ENCODE data around the gene GDF9. TPM values are rescaled to one million over a fixed set of nuclear protein-coding genes. Genes with fewer than 3 reads are reported as not detected.
A peak's percentile ranks its signal among the peaks of the same experiment; 100 is the strongest.

The GDF9 gene
- total RNA-seq, 5 donors from 2014 or later (not counting 1 experiment from before 2014, with no cell fraction given), result 0.63 to 1.9 (median 0.92) TPM

- Mint-ChIP-seq H3K4me1 (peaks cover 16 to 25% (median 16%) of the 10 kb centered on the region in 3 donors), H3K9me3 (no peaks in the 10 kb centered on the region), H3K27me3 (no peaks in the 10 kb centered on the region), H3K4me3 (no peak overlapping the region), H3K36me3 (peaks cover 42% of the 10 kb centered on the region), H3K27ac (no peak overlapping the region)
- Histone ChIP-seq H3K4me1 (ENCODE audit: control insufficient read depth in 1 of 2, extremely low read depth in 1 of 2, insufficient read depth in 2 of 2, low read length in 2 of 2) (no peaks in the 10 kb centered on the region), H3K27me3 (replicated peaks in 1 of 2; ENCODE audit: control insufficient read depth in 2 of 2, extremely low read depth in 1 of 2, insufficient read depth in 2 of 2, low read length in 1 of 2) (no peaks in the 10 kb centered on the region), H3K4me3 (ENCODE audit: control insufficient read depth in 1 of 2, extremely low read depth in 1 of 2, low read length in 1 of 2) (no peak overlapping the region), H3K9me3 (no peaks in the 10 kb centered on the region), H3K27ac (ENCODE audit: low read length) (no peak overlapping the region), H3K36me3 (ENCODE audit: control insufficient read depth in 2 of 2, extremely low read depth in 1 of 2, insufficient read depth in 1 of 2, low read length in 1 of 2) (peaks cover 5 to 34% of the 10 kb centered on the region in 2 donors)
- no peak for DNase-seq
- POLR2A ChIA-PET, result no interaction called here
- WGBS (ENCODE audit: insufficient coverage), result 100% methylated on average over 1 of the region's 4 CpGs
- ATAC-seq (replicated peaks in 1 of 4), result no peak
- CTCF ChIA-PET, result no interaction called here
Measured at GRCh38 chr5:132901036-132901435, 34.8 kb upstream of the GDF9 start.

- no peaks in the 10 kb centered on the region for H3K9me3 Mint-ChIP-seq
- H3K4me3 ChIP-seq (ENCODE audit: control insufficient read depth in 1 of 2, extremely low read depth in 1 of 2, low read length in 1 of 2), result no peak overlapping the region
- DNase-seq, result no peak
- peaks cover 5 to 56% of the 10 kb centered on the region in 2 donors for H3K36me3 ChIP-seq (ENCODE audit: control insufficient read depth in 2 of 2, extremely low read depth in 1 of 2, insufficient read depth in 1 of 2, low read length in 1 of 2)
- no peak for ATAC-seq (replicated peaks in 1 of 4)
- H3K9me3 ChIP-seq, result no peaks in the 10 kb centered on the region
- 76% methylated on average over 3 of the region's 3 CpGs for WGBS (ENCODE audit: insufficient coverage)
- CTCF ChIA-PET, result no interaction called here
- H3K27ac ChIP-seq (ENCODE audit: low read length), result no peak overlapping the region
- no peaks in the 10 kb centered on the region for H3K4me1 ChIP-seq (ENCODE audit: control insufficient read depth in 1 of 2, extremely low read depth in 1 of 2, insufficient read depth in 2 of 2, low read length in 2 of 2)
- H3K27me3 ChIP-seq (replicated peaks in 1 of 2; ENCODE audit: control insufficient read depth in 2 of 2, extremely low read depth in 1 of 2, insufficient read depth in 2 of 2, low read length in 1 of 2), result no peaks in the 10 kb centered on the region
- H3K36me3 Mint-ChIP-seq, result peaks cover 49% of the 10 kb centered on the region
- no peaks in the 10 kb centered on the region for H3K27me3 Mint-ChIP-seq
- no peak overlapping the region for H3K27ac Mint-ChIP-seq
- H3K4me1 Mint-ChIP-seq, result peaks cover under 1 to 8% (median 6%) of the 10 kb centered on the region in 3 donors
- POLR2A ChIA-PET, result no interaction called here
- no peak overlapping the region for H3K4me3 Mint-ChIP-seq
Measured at GRCh38 chr5:132898094-132898493, 31.8 kb upstream of the GDF9 start.

GRCh38 chr5:132896685-132897084, 30.4 kb upstream of the GDF9 start:
- no peaks in the 10 kb centered on the region for H3K27me3 Mint-ChIP-seq
- H3K4me3 Mint-ChIP-seq, result no peak overlapping the region
- ATAC-seq (replicated peaks in 1 of 4) (no peak), DNase-seq (no peak)
- no peaks in the 10 kb centered on the region for H3K9me3 Mint-ChIP-seq
- no peak overlapping the region for H3K27ac ChIP-seq (ENCODE audit: low read length)
- no peak overlapping the region for H3K4me3 ChIP-seq (ENCODE audit: control insufficient read depth in 1 of 2, extremely low read depth in 1 of 2, low read length in 1 of 2)
- no peaks in the 10 kb centered on the region for H3K27me3 ChIP-seq (replicated peaks in 1 of 2; ENCODE audit: control insufficient read depth in 2 of 2, extremely low read depth in 1 of 2, insufficient read depth in 2 of 2, low read length in 1 of 2)
- peaks cover 0 to 8% (median 6%) of the 10 kb centered on the region in 3 donors for H3K4me1 Mint-ChIP-seq
- 70% methylated on average over 3 of the region's 7 CpGs for WGBS (ENCODE audit: insufficient coverage)
- CTCF ChIA-PET, result interaction anchor here in 1 of 2 donors (0.6 kb wide), 1 partner anchor 8 kb away, joined by 4 read pairs; no protein-coding TSS in a partner anchor
- H3K36me3 Mint-ChIP-seq, result peaks cover 59% of the 10 kb centered on the region
- H3K4me1 ChIP-seq (ENCODE audit: control insufficient read depth in 1 of 2, extremely low read depth in 1 of 2, insufficient read depth in 2 of 2, low read length in 2 of 2), result no peaks in the 10 kb centered on the region
- POLR2A ChIA-PET, result no interaction called here
- peak overlapping the region in 1 of 2 donors; percentile 36 for H3K27ac Mint-ChIP-seq
- H3K36me3 ChIP-seq (ENCODE audit: control insufficient read depth in 2 of 2, extremely low read depth in 1 of 2, insufficient read depth in 1 of 2, low read length in 1 of 2), result peaks cover 5 to 62% of the 10 kb centered on the region in 2 donors
- H3K9me3 ChIP-seq, result no peaks in the 10 kb centered on the region

GRCh38 chr5:132895719-132896305, 29.5 kb upstream of the GDF9 start:
- H3K4me3 ChIP-seq (ENCODE audit: control insufficient read depth in 1 of 2, extremely low read depth in 1 of 2, low read length in 1 of 2), result no peak overlapping the region
- H3K36me3 Mint-ChIP-seq, result peaks cover 54% of the 10 kb centered on the region

GRCh38 chr5:132890817-132891216, 24.5 kb upstream of the GDF9 start:
- DNase-seq (no peak), ATAC-seq (replicated peaks in 1 of 4) (no peak)
- CTCF ChIA-PET, result interaction anchor here in 1 of 2 donors (1.0 kb wide), 1 partner anchor 11 kb away, joined by 4 read pairs; no protein-coding TSS in a partner anchor
- H3K9me3 ChIP-seq, result no peaks in the 10 kb centered on the region
- POLR2A ChIA-PET, result no interaction called here
- H3K4me3 ChIP-seq (ENCODE audit: control insufficient read depth in 1 of 2, extremely low read depth in 1 of 2, low read length in 1 of 2), result no peak overlapping the region
- 93% methylated on average over 3 of the region's 4 CpGs for WGBS (ENCODE audit: insufficient coverage)
- H3K4me3 Mint-ChIP-seq, result no peak overlapping the region
- H3K27me3 Mint-ChIP-seq, result no peaks in the 10 kb centered on the region
- H3K27ac Mint-ChIP-seq, result no peak overlapping the region
- no peaks in the 10 kb centered on the region for H3K4me1 ChIP-seq (ENCODE audit: control insufficient read depth in 1 of 2, extremely low read depth in 1 of 2, insufficient read depth in 2 of 2, low read length in 2 of 2)
- H3K36me3 Mint-ChIP-seq, result peaks cover 60% of the 10 kb centered on the region
- H3K9me3 Mint-ChIP-seq, result no peaks in the 10 kb centered on the region
- peaks cover 0 to 2% (median 0%) of the 10 kb centered on the region in 3 donors for H3K4me1 Mint-ChIP-seq
- H3K36me3 ChIP-seq (ENCODE audit: control insufficient read depth in 2 of 2, extremely low read depth in 1 of 2, insufficient read depth in 1 of 2, low read length in 1 of 2), result peaks cover 3 to 83% of the 10 kb centered on the region in 2 donors
- H3K27ac ChIP-seq (ENCODE audit: low read length), result no peak overlapping the region
- H3K27me3 ChIP-seq (replicated peaks in 1 of 2; ENCODE audit: control insufficient read depth in 2 of 2, extremely low read depth in 1 of 2, insufficient read depth in 2 of 2, low read length in 1 of 2), result no peaks in the 10 kb centered on the region

More at GRCh38 chr5:132895719-132896305, 29.5 kb upstream of the GDF9 start:
- no peak overlapping the region for H3K27ac ChIP-seq (ENCODE audit: low read length)
- H3K4me1 ChIP-seq (ENCODE audit: control insufficient read depth in 1 of 2, extremely low read depth in 1 of 2, insufficient read depth in 2 of 2, low read length in 2 of 2), result no peaks in the 10 kb centered on the region
- Mint-ChIP-seq H3K4me1 (peaks cover 0 to 6% (median 4%) of the 10 kb centered on the region in 3 donors), H3K27me3 (no peaks in the 10 kb centered on the region), H3K4me3 (no peak overlapping the region), H3K27ac (no peak overlapping the region), H3K9me3 (no peaks in the 10 kb centered on the region)
- no peak for DNase-seq
- ChIA-PET CTCF (interaction anchor here in 1 of 2 donors (0.5 kb wide), 1 partner anchor 727 kb away, joined by 7 read pairs; no protein-coding TSS in a partner anchor), POLR2A (no interaction called here)
- WGBS (ENCODE audit: insufficient coverage), result 83% methylated on average over 1 of the region's 4 CpGs
- peaks cover 5 to 66% of the 10 kb centered on the region in 2 donors for H3K36me3 ChIP-seq (ENCODE audit: control insufficient read depth in 2 of 2, extremely low read depth in 1 of 2, insufficient read depth in 1 of 2, low read length in 1 of 2)
- no peak for ATAC-seq (replicated peaks in 1 of 4)
- H3K9me3 ChIP-seq, result no peaks in the 10 kb centered on the region
- no peaks in the 10 kb centered on the region for H3K27me3 ChIP-seq (replicated peaks in 1 of 2; ENCODE audit: control insufficient read depth in 2 of 2, extremely low read depth in 1 of 2, insufficient read depth in 2 of 2, low read length in 1 of 2)

GRCh38 chr5:132889501-132889900, 23.2 kb upstream of the GDF9 start:
- H3K4me1 Mint-ChIP-seq, result peaks cover 0 to 2% (median 0%) of the 10 kb centered on the region in 3 donors
- no peaks in the 10 kb centered on the region for H3K4me1 ChIP-seq (ENCODE audit: control insufficient read depth in 1 of 2, extremely low read depth in 1 of 2, insufficient read depth in 2 of 2, low read length in 2 of 2)
- H3K36me3 Mint-ChIP-seq, result peaks cover 54% of the 10 kb centered on the region
- no peaks in the 10 kb centered on the region for H3K9me3 Mint-ChIP-seq
- DNase-seq (no peak), ATAC-seq (replicated peaks in 1 of 4) (no peak)
- H3K4me3 ChIP-seq (ENCODE audit: control insufficient read depth in 1 of 2, extremely low read depth in 1 of 2, low read length in 1 of 2), result no peak overlapping the region
- no peaks in the 10 kb centered on the region for H3K9me3 ChIP-seq
- no peak overlapping the region for H3K27ac ChIP-seq (ENCODE audit: low read length)
- H3K27ac Mint-ChIP-seq, result no peak overlapping the region
- ChIA-PET POLR2A (interaction anchor here in 1 of 2 donors (0.6 kb wide), 1 partner anchor 119 kb away, joined by 4 read pairs; no protein-coding TSS in a partner anchor), CTCF (interaction anchor here in 1 of 2 donors (0.6 kb wide), 1 partner anchor 72 kb away, joined by 3 read pairs; no protein-coding TSS in a partner anchor)
- H3K27me3 Mint-ChIP-seq, result no peaks in the 10 kb centered on the region
- H3K36me3 ChIP-seq (ENCODE audit: control insufficient read depth in 2 of 2, extremely low read depth in 1 of 2, insufficient read depth in 1 of 2, low read length in 1 of 2), result peaks cover 6 to 74% of the 10 kb centered on the region in 2 donors
- no peaks in the 10 kb centered on the region for H3K27me3 ChIP-seq (replicated peaks in 1 of 2; ENCODE audit: control insufficient read depth in 2 of 2, extremely low read depth in 1 of 2, insufficient read depth in 2 of 2, low read length in 1 of 2)
- H3K4me3 Mint-ChIP-seq, result no peak overlapping the region
